A549 (cell line): ENCODE results near the gene MAPK11. TPM values are rescaled to one million over a fixed set of nuclear protein-coding genes. Genes with fewer than 3 reads are reported as not detected.

Experiments used
- ATAC-seq, 2 experiments: fragments of 200-7000 bp in 1 of 2; fragments of >200 bp in 1 of 2; cut with Nextera tagmentation in 1 of 2; cut with Tn5 transposase in 1 of 2; 3 replicates each; pipeline versions ENCODE4 v1.8.0 to v1.9.1; 2018 to 2020; ENCODE audit warnings: mild to moderate bottlenecking in 1 of 2, moderate library complexity in 1 of 2
- CTCF ChIA-PET: fragments of 300-600 bp; sonication (Branson Sonifier 250); formaldehyde crosslinking; extraction: SDS; loops from one replicate; lab custom pipeline; 2021; ENCODE audit warnings: antibody characterized with exemption, inconsistent platforms; lab: Yijun Ruan, JAX
- POLR2A ChIA-PET: fragments of 350-600 bp; formaldehyde crosslinking; extraction: SDS; loops from one replicate; lab custom pipeline; 2021; ENCODE audit warnings: antibody characterized with exemption, inconsistent platforms; lab: Yijun Ruan, JAX
- DNase-seq, 2 experiments: peaks; one replicate each; pipeline versions ENCODE4 v3.0.0 to v3.0.0-alpha.2; 2011 to 2016; ENCODE audit warnings: low read depth in 1 of 2, low spot score in 1 of 2
- FAIRE-seq: peaks from 2 replicates; lab custom pipeline; 2011; peaks lifted over from hg19 to GRCh38; lab: Jason Lieb, UNC
- H3K27ac ChIP-seq, 2 experiments: fragments of >200 bp; sonication (Bioruptor Twin); formaldehyde crosslinking; 3 replicates each; pipeline ENCODE4 v1.5.1; 2016 to 2017
- H3K4me1 ChIP-seq: fragments of >200 bp; sonication (Bioruptor Twin); formaldehyde crosslinking; 3 replicates; pipeline ENCODE4 v1.6.1; 2016
- H3K4me2 ChIP-seq: fragments of >200 bp; sonication (Bioruptor Twin); formaldehyde crosslinking; 3 replicates; pipeline ENCODE4 v1.6.1; 2016
- H3K4me3 ChIP-seq: fragments of >200 bp; sonication (Bioruptor Twin); formaldehyde crosslinking; 3 replicates; pipeline ENCODE4 v1.5.1; 2016
- H3K9me3 ChIP-seq: fragments of >200 bp; sonication (Bioruptor Twin); formaldehyde crosslinking; 3 replicates; pipeline ENCODE4 v1.6.1; 2016
- ATOH8 ChIP-seq: fragments of 250-450 bp; sonication (Bioruptor Pico); IDR thresholded peaks from 2 replicates; pipeline ENCODE4 v1.5.0; 2020; ENCODE audit warnings: low read depth, mild to moderate bottlenecking, moderate library complexity
- CBX8 ChIP-seq: fragments of 200-600 bp; sonication (generic); IDR thresholded peaks from 2 replicates; pipeline ENCODE4 v1.6.1; 2016
- CHD4 ChIP-seq: fragments of 200-600 bp; sonication (generic); IDR thresholded peaks from 2 replicates; pipeline ENCODE4 v1.6.1; 2016; ENCODE audit warnings: antibody characterized with exemption, mild to moderate bottlenecking, borderline replicate concordance
- CTCF ChIP-seq: fragments of >200 bp; sonication (Bioruptor Twin); formaldehyde crosslinking; IDR thresholded peaks from 3 replicates; pipeline ENCODE4 v1.5.1; 2016
- EHMT2 ChIP-seq: fragments of 200-600 bp; sonication (generic); IDR thresholded peaks from 2 replicates; pipeline ENCODE4 v1.6.1; 2016; ENCODE audit warnings: antibody characterized with exemption, low read depth, mild to moderate bottlenecking, moderate library complexity
- EP300 ChIP-seq, 2 experiments: fragments of >200 bp; sonication (Bioruptor Twin); formaldehyde crosslinking; IDR thresholded peaks; 2 replicates in 1 of 2; 3 replicates in 1 of 2; pipeline ENCODE4 v1.6.1; 2016 to 2017
- ESRRA ChIP-seq: fragments of 150-350 bp; IDR thresholded peaks from 2 replicates; pipeline ENCODE4 v1.6.1; 2014; ENCODE audit warnings: mild to moderate bottlenecking, low read length, borderline replicate concordance
- FOSL2 ChIP-seq, 2 experiments: fragments of 450-650 bp in 1 of 2; fragments of >200 bp in 1 of 2; sonication (Bioruptor Twin) in 1 of 2; formaldehyde crosslinking; IDR thresholded peaks; 2 replicates each; pipeline versions ENCODE4 v1.5.0 to v1.6.1; 2016 to 2020; ENCODE audit warnings: mild to moderate bottlenecking in 1 of 2, moderate library complexity in 1 of 2
- HEYL ChIP-seq: fragments of 250-450 bp; sonication (Bioruptor Pico); IDR thresholded peaks from 2 replicates; pipeline ENCODE4 v1.8.0; 2021; ENCODE audit warnings: mild to moderate bottlenecking, moderate library complexity
- JUN ChIP-seq, 2 experiments: fragments of >200 bp; sonication (Bioruptor Twin); formaldehyde crosslinking; IDR thresholded peaks; 2 replicates in 1 of 2; 3 replicates in 1 of 2; pipeline ENCODE4 v1.6.1; 2016 to 2017
- KDM5A ChIP-seq: fragments of 200-600 bp; sonication (generic); IDR thresholded peaks from 2 replicates; pipeline ENCODE4 v1.6.1; 2016; ENCODE audit warnings: antibody characterized with exemption, mild to moderate bottlenecking
- MAZ ChIP-seq: fragments of 150-350 bp; IDR thresholded peaks from 2 replicates; pipeline ENCODE4 v1.6.1; 2014; ENCODE audit warnings: antibody characterized with exemption, low read depth, low read length, borderline replicate concordance
- NFE2L2 ChIP-seq: fragments of 150-350 bp; conservative IDR thresholded peaks from 2 replicates; pipeline ENCODE4 v1.6.1; 2014; ENCODE audit warnings: low read length
- NPAS2 ChIP-seq: fragments of 250-450 bp; sonication (Bioruptor Pico); IDR thresholded peaks from 2 replicates; pipeline ENCODE4 v1.8.0; 2022; ENCODE audit warnings: mild to moderate bottlenecking, moderate library complexity, borderline replicate concordance
- NR3C1 ChIP-seq: fragments of >200 bp; sonication (Bioruptor Twin); formaldehyde crosslinking; IDR thresholded peaks from 3 replicates; pipeline ENCODE4 v1.6.1; 2017
- PHF8 ChIP-seq: fragments of 200-600 bp; sonication (generic); IDR thresholded peaks from 2 replicates; pipeline ENCODE4 v1.6.1; 2016; ENCODE audit warnings: low read depth, mild to moderate bottlenecking, antibody characterized with exemption, moderate library complexity, borderline replicate concordance
- POLR2AphosphoS2 ChIP-seq: conservative IDR thresholded peaks from 2 replicates; pipeline ENCODE4 v1.6.1; 2012; ENCODE audit warnings: low read length, improper control_type of control experiment, inconsistent platforms
- RARB ChIP-seq: fragments of 250-450 bp; sonication (Bioruptor Pico); IDR thresholded peaks from 2 replicates; pipeline ENCODE4 v1.8.0; 2021; ENCODE audit warnings: mild to moderate bottlenecking, moderate library complexity
- RCOR1 ChIP-seq: fragments of 150-350 bp; IDR thresholded peaks from 2 replicates; pipeline ENCODE4 v1.6.1; 2014; ENCODE audit warnings: antibody characterized with exemption, low read length, low read depth
- RNF2 ChIP-seq: fragments of 200-600 bp; sonication (generic); IDR thresholded peaks from 2 replicates; pipeline ENCODE4 v1.6.1; 2016; ENCODE audit warnings: low read depth, mild to moderate bottlenecking, antibody characterized with exemption, moderate library complexity, borderline replicate concordance
- SMC3 ChIP-seq: fragments of >200 bp; sonication (Bioruptor Twin); formaldehyde crosslinking; IDR thresholded peaks from 3 replicates; pipeline ENCODE4 v1.6.1; 2018; ENCODE audit warnings: inconsistent platforms
- SREBF2 ChIP-seq: fragments of 450-650 bp; IDR thresholded peaks from 2 replicates; pipeline ENCODE4 v1.6.1; 2014; ENCODE audit warnings: mild to moderate bottlenecking, moderate library complexity
- TP53 ChIP-seq: fragments of 250-450 bp; sonication (Bioruptor Pico); IDR thresholded peaks from 2 replicates; pipeline ENCODE4 v1.5.0; 2021; ENCODE audit warnings: mild to moderate bottlenecking, moderate library complexity
- ZC3H11A ChIP-seq: fragments of 450-650 bp; IDR thresholded peaks from 2 replicates; pipeline ENCODE4 v1.6.1; 2014; ENCODE audit warnings: antibody characterized with exemption, mild to moderate bottlenecking
- WGBS: methylation state at CpG from one replicate; pipeline ENCODE4 v1.1.6; 2017; ENCODE audit errors: missing lambda C conversion rate; 5-methylcytosine and 5-hydroxymethylcytosine counted together
- polyA plus RNA-seq, 4 experiments: library from polyadenylated mRNA; depleted of rRNA in 3 of 4; stranded (reverse); fragments of >200 nt; fragmentation: RNase III in 1 of 4; extraction: RNeasy Plus Mini Kit Qiagen cat#74134 plus additional on column Dnase treatment in 1 of 4; gene quantifications; 2 replicates in 3 of 4; 3 replicates in 1 of 4; pipeline ENCODE4 v1.2.3, GENCODE V29; 2011 to 2017

Gene MAPK11
- polyA plus RNA-seq, 2 of the 4 experiments (the other 2 are of a cell fraction) = 1.6 to 5.5 TPM

- no peak for DNase-seq
- H3K4me1 ChIP-seq = peaks cover 78% of the 10 kb centered on the region
- H3K4me3 ChIP-seq = no peak overlapping the region
- no peaks in the 10 kb centered on the region for H3K9me3 ChIP-seq
- CTCF ChIA-PET = interaction anchor here (1.7 to 5.6 kb wide), 4 partner anchors 24 to 42 kb away, joined by 5 to 33 read pairs (median 9); partner anchors contain the start of gene DENND6B
- peak overlapping the region in 1 of 2 experiments; percentile 100; a peak in 3 of 6 replicates for H3K27ac ChIP-seq
- 94% methylated on average over 29 of the region's 93 CpGs for WGBS
- TF ChIP-seq POLR2AphosphoS2 = no peak
- no peak for TF ChIP-seq ESRRA
- TF ChIP-seq PHF8 = no peak
- TF ChIP-seq, all 56 proteins: peak for 0
- H3K4me2 ChIP-seq = peak overlapping the region; percentile 96; the same call in 1 of the 3 replicates
- FAIRE-seq = no peak
- no peak for ATAC-seq
- POLR2A ChIA-PET = no interaction called here
These were observed 29.8 kb upstream of the MAPK11 start for GRCh38 chr22:50299785-50300619.

- Histone ChIP-seq H3K4me2 (no peak overlapping the region), H3K4me1 (peaks cover 78% of the 10 kb centered on the region), H3K4me3 (no peak overlapping the region), H3K9me3 (no peaks in the 10 kb centered on the region), H3K27ac (peak overlapping the region in 1 of 2 experiments; percentile 100; a peak in 1 of 6 replicates)
- POLR2A ChIA-PET = no interaction called here
- no peak for FAIRE-seq
- DNase-seq = no peak
- CTCF ChIA-PET = interaction anchor here (1.2 to 1.9 kb wide), 2 partner anchors 17 to 43 kb away, joined by 3 to 7 read pairs; no protein-coding TSS in a partner anchor
- no peak for ATAC-seq
- 90% methylated on average over 36 of the region's 59 CpGs for WGBS
- TF ChIP-seq KDM5A = no peak
- no peak for TF ChIP-seq RARB
- TF ChIP-seq RNF2 = no peak
- TF ChIP-seq SMC3 = no peak
- no peak for TF ChIP-seq CBX8
- no peak for TF ChIP-seq NPAS2 (CRISPR knock-in tag)
- TF ChIP-seq HEYL (CRISPR knock-in tag) = no peak
- no peak for TF ChIP-seq RCOR1
- no peak for TF ChIP-seq EP300 (IDR thresholded peaks at IDR 0.05)
These were observed 29.0 kb upstream of the MAPK11 start for GRCh38 chr22:50298937-50299784.

GRCh38 chr22:50298266-50298637 is 28.1 kb upstream of the MAPK11 start:
- Histone ChIP-seq H3K4me3 (no peak overlapping the region), H3K9me3 (no peaks in the 10 kb centered on the region), H3K4me2 (no peak overlapping the region), H3K4me1 (peaks cover 76% of the 10 kb centered on the region), H3K27ac (peak overlapping the region in 1 of 2 experiments; percentile 53; a peak in 1 of 6 replicates)
- 68% methylated on average over 4 of the region's 4 CpGs for WGBS
- POLR2A ChIA-PET = no interaction called here
- no peak for ATAC-seq
- TF ChIP-seq ZC3H11A (no peak), EP300 (IDR thresholded peaks at IDR 0.05) (no peak)
- CTCF ChIA-PET = interaction anchor here (1.2 to 2.5 kb wide), 2 partner anchors 18 to 22 kb away, joined by 3 to 15 read pairs; no protein-coding TSS in a partner anchor
- FAIRE-seq = no peak
- no peak for DNase-seq

- no peak overlapping the region for H3K4me2 ChIP-seq
These were observed 27.5 kb upstream of the MAPK11 start for GRCh38 chr22:50297510-50298265.

More at GRCh38 chr22:50297510-50298265, 27.5 kb upstream of the MAPK11 start:
- TF ChIP-seq NPAS2 (CRISPR knock-in tag) (no peak), NFE2L2 (no peak), TP53 (CRISPR knock-in tag) (no peak), FOSL2 (IDR thresholded peaks at IDR 0.05) (no peak), FOSL2 (CRISPR knock-in tag; IDR thresholded peaks at IDR 0.05) (no peak), MAZ (no peak), RNF2 (no peak), EHMT2 (no peak), ATOH8 (CRISPR knock-in tag) (no peak), NR3C1 (no peak), SREBF2 (no peak), CHD4 (no peak), CTCF (no peak), JUN (IDR thresholded peaks at IDR 0.05) (no peak)
- TF ChIP-seq, all 56 proteins: peak for 0
- Histone ChIP-seq H3K4me3 (no peak overlapping the region), H3K9me3 (no peaks in the 10 kb centered on the region), H3K27ac (peak overlapping the region in 1 of 2 experiments; percentile 68; a peak in 2 of 6 replicates), H3K4me1 (peaks cover 76% of the 10 kb centered on the region)
- FAIRE-seq (no peak), ATAC-seq (no peak), DNase-seq (no peak)
- ChIA-PET CTCF (interaction anchor here (1.2 to 2.5 kb wide), 5 partner anchors 8 to 44 kb away, joined by 3 to 15 read pairs (median 5); no protein-coding TSS in a partner anchor), POLR2A (no interaction called here)
- 83% methylated on average over 7 of the region's 20 CpGs for WGBS
